HCT116 (cell line): Measurements from ENCODE around the gene PCNX1. TPM values are rescaled to one million over a fixed set of nuclear protein-coding genes. Genes with fewer than 3 reads are reported as not detected.

ENCODE experiments used
- ATAC-seq: fragments of 200-7000 bp; cut with Tn5 transposase; 2 replicates; pipeline ENCODE4 v1.9.1; 2020; ENCODE audit warnings: mild to moderate bottlenecking, moderate library complexity
- BruUV-seq: library from RNA; stranded (reverse); fragments of 400-500 nt; replicated peaks from 2 replicates; lab custom pipeline; 2021; lab: Mats Ljungman, UMichigan
- CTCF ChIA-PET: fragments of 300-600 bp; sonication (Branson Sonifier 250); formaldehyde crosslinking; loops from one replicate; lab custom pipeline; 2021; ENCODE audit warnings: antibody characterized with exemption; lab: Charles Lee
- POLR2A ChIA-PET: fragments of 300-600, 350-600 bp; sonication (Branson Sonifier 250); formaldehyde crosslinking; loops from one replicate; lab custom pipeline; 2021; ENCODE audit warnings: antibody characterized with exemption; lab: Charles Lee
- RAD21 ChIA-PET, 2 experiments: fragments of 300-600 bp; sonication (Branson Sonifier 250); formaldehyde crosslinking; loops; one replicate each; lab custom pipeline; 2023; ENCODE audit warnings: low total read pairs in 2 of 2; ENCODE audit not compliant: uncharacterized antibody in 2 of 2, unreplicated experiment in 2 of 2, low non-redundant PET in 1 of 2; lab: Charles Lee
- DNase-seq: peaks from one replicate; pipeline ENCODE4 v3.0.0-alpha.2; 2010; ENCODE audit warnings: low read depth, low spot score
- H2AFZ ChIP-seq: fragments of 200-600 bp; shearing (Covaris generic), sonication (generic); 2 replicates; pipeline ENCODE4 v1.6.1; 2017; ENCODE audit warnings: low read depth, mixed run types, mixed read lengths, antibody characterized with exemption, low read length; ENCODE audit not compliant: poor library complexity, severe bottlenecking
- H3K27ac ChIP-seq: 2 replicates; pipeline ENCODE4 v1.5.1; 2012; ENCODE audit warnings: low read depth, low read length
- H3K27me3 ChIP-seq: fragments of 200-600 bp; sonication (generic); 2 replicates; pipeline ENCODE4 v1.6.1; 2016; ENCODE audit warnings: mixed run types, low read length, mixed read lengths; ENCODE audit not compliant: insufficient read depth
- H3K36me3 ChIP-seq, 2 experiments: fragments of 200-500 bp in 1 of 2; fragments of 200-600 bp in 1 of 2; sonication (Bioruptor generic) in 1 of 2; sonication (generic) in 1 of 2; 2 replicates each; pipeline versions ENCODE4 v1.5.1 to v1.6.1; 2014 to 2016; ENCODE audit warnings: low read length in 2 of 2, inconsistent platforms in 1 of 2, mixed read lengths in 1 of 2, mixed run types in 1 of 2; ENCODE audit not compliant: insufficient read depth in 2 of 2, control insufficient read depth in 1 of 2
- H3K4me1 ChIP-seq, 2 experiments: fragments of 200-600 bp in 1 of 2; sonication (generic) in 1 of 2; 2 replicates each; pipeline versions ENCODE4 v1.5.1 to v1.6.1; 2012 to 2017; ENCODE audit warnings: low read length in 2 of 2, inconsistent platforms in 1 of 2, mild to moderate bottlenecking in 1 of 2, mixed read lengths in 1 of 2, mixed run types in 1 of 2, moderate library complexity in 1 of 2; ENCODE audit not compliant: insufficient read depth in 2 of 2, control insufficient read depth in 1 of 2
- H3K4me2 ChIP-seq: fragments of 200-600 bp; sonication (generic); 2 replicates; pipeline ENCODE4 v1.6.1; 2017; ENCODE audit warnings: mixed run types, low read length, mixed read lengths
- H3K4me3 ChIP-seq, 2 experiments: fragments of 200-600 bp in 1 of 2; sonication (generic) in 1 of 2; replicated peaks in 1 of 2; 2 replicates each; pipeline ENCODE4 v1.5.1; 2011 to 2016; ENCODE audit warnings: low read length in 2 of 2, control low read depth in 1 of 2, low read depth in 1 of 2, mild to moderate bottlenecking in 1 of 2, mixed read lengths in 1 of 2, mixed run types in 1 of 2
- H3K79me2 ChIP-seq: fragments of 200-600 bp; sonication (generic); 2 replicates; pipeline ENCODE4 v1.6.1; 2017; ENCODE audit warnings: mild to moderate bottlenecking, mixed run types, low read length, moderate library complexity, mixed read lengths; ENCODE audit not compliant: insufficient read depth
- H3K9ac ChIP-seq: fragments of 200-600 bp; sonication (generic); 2 replicates; pipeline ENCODE4 v1.6.1; 2016; ENCODE audit warnings: low read length, mixed read lengths
- H3K9me2 ChIP-seq: fragments of 200-600 bp; sonication (generic), shearing (Covaris generic); 2 replicates; pipeline ENCODE4 v1.6.1; 2017; ENCODE audit warnings: mixed run types, mild to moderate bottlenecking, moderate library complexity; ENCODE audit not compliant: insufficient read depth
- H3K9me3 ChIP-seq, 2 experiments: fragments of 200-500 bp in 1 of 2; fragments of 200-600 bp in 1 of 2; sonication (Bioruptor generic) in 1 of 2; sonication (generic) in 1 of 2; 2 replicates each; pipeline ENCODE4 v1.6.1; 2014 to 2017; ENCODE audit warnings: low read length in 2 of 2, mixed read lengths in 2 of 2, inconsistent platforms in 1 of 2, low read depth in 1 of 2, mild to moderate bottlenecking in 1 of 2, mixed run types in 1 of 2, moderate library complexity in 1 of 2; ENCODE audit not compliant: control insufficient read depth in 1 of 2, insufficient read depth in 1 of 2
- H4K20me1 ChIP-seq: fragments of 200-600 bp; sonication (generic), shearing (Covaris generic); 2 replicates; pipeline ENCODE4 v1.6.1; 2017; ENCODE audit warnings: mixed run types, mild to moderate bottlenecking, moderate library complexity; ENCODE audit not compliant: insufficient read depth
- MAX ChIP-seq: IDR thresholded peaks from 2 replicates; pipeline ENCODE4 v1.6.1; 2012
- POLR2A ChIP-seq: IDR thresholded peaks from 2 replicates; pipeline ENCODE4 v1.7.0; 2011; ENCODE audit warnings: borderline replicate concordance; ENCODE audit not compliant: insufficient read depth, insufficient read length; ENCODE audit errors: extremely low read depth
- REST ChIP-seq: IDR thresholded peaks from 2 replicates; pipeline ENCODE4 v1.6.1; 2012; ENCODE audit warnings: low read depth
- intact Hi-C: fragments of 100-400 bp; cut with micrococcal nuclease; formaldehyde crosslinking; loops from 2 replicates; pipeline ENCODE4 v1.10.0; 2022
- total RNA-seq: library from RNA; stranded (reverse); gene quantifications from one replicate; pipeline ENCODE4 v1.2.1, GENCODE V29; 2021; ENCODE audit not compliant: unreplicated experiment

Gene PCNX1
- total RNA-seq, 1 experiment from 2014 or later: 52.2 TPM

- intact Hi-C loops: no loop called here
- no peak overlapping the region for H3K4me2 ChIP-seq
- H3K27ac ChIP-seq: no peak overlapping the region
- ChIA-PET CTCF (no interaction called here), RAD21 (no interaction called here), POLR2A (no interaction called here)
- H3K4me1 ChIP-seq: peaks cover 0 to 6% of the 10 kb centered on the region in 2 experiments; a peak in 2 of 4 replicates
- no peaks in the 10 kb centered on the region for H3K27me3 ChIP-seq
- no peak for TF ChIP-seq POLR2A
- no peak for TF ChIP-seq REST
- no peak for TF ChIP-seq MAX
- ATAC-seq: no peak
- no peaks in the 10 kb centered on the region for H3K79me2 ChIP-seq
- no peak overlapping the region for H2AFZ ChIP-seq
- no peaks in the 10 kb centered on the region for H3K36me3 ChIP-seq
- no peak overlapping the region for H3K9ac ChIP-seq
- no peak for DNase-seq
- no peak overlapping the region for H3K4me3 ChIP-seq
- H3K9me2 ChIP-seq: no peaks in the 10 kb centered on the region
- H4K20me1 ChIP-seq: no peaks in the 10 kb centered on the region
- no peaks in the 10 kb centered on the region for H3K9me3 ChIP-seq
- BruUV-seq: no TSS peak
Observed at GRCh38 chr14:70881549-70882177, 25.6 kb upstream of the PCNX1 start.
